ENCODE measurements around the gene LRP8. TPM values are rescaled to one million over a fixed set of nuclear protein-coding genes. Genes with fewer than 3 reads are reported as not detected.

Gene LRP8
- total and polyA plus RNA-seq, 9 of the 15 experiments (the other 6 are each of a cell fraction or from before 2014, with no cell fraction given): 7.1 to 56.1 (median 31.3) TPM

- TF ChIP-seq ARID3B (CRISPR knock-in tag; IDR thresholded peaks at IDR 0.05; ENCODE audit: borderline replicate concordance) (peak; percentile 65; the same call in 1 of the 2 replicates), NELFE (IDR thresholded peaks at IDR 0.05; ENCODE audit: insufficient read depth, insufficient read length) (no peak), ZMIZ1 (IDR thresholded peaks at IDR 0.05; ENCODE audit: low read depth in 2 of 2, low read length in 2 of 2) (no peak), CEBPZ (IDR thresholded peaks at IDR 0.05; ENCODE audit: borderline replicate concordance, low read depth, low read length) (no peak), MIER1 (IDR thresholded peaks at IDR 0.05; ENCODE audit: low read depth) (no peak), EWSR1 (IDR thresholded peaks at IDR 0.05; ENCODE audit: borderline replicate concordance, low read depth, partially characterized antibody) (no peak), PCBP1 (IDR thresholded peaks at IDR 0.05; ENCODE audit: low read depth, low read length, poor library complexity, severe bottlenecking) (no peak), SRSF9 (IDR thresholded peaks at IDR 0.05; ENCODE audit: borderline replicate concordance, low read depth, low read length) (no peak), CGGBP1 (CRISPR knock-in tag; IDR thresholded peaks at IDR 0.05) (peak; percentile 19; the same call in 1 of the 2 replicates), RCOR1 (IDR thresholded peaks at IDR 0.05; ENCODE audit: borderline replicate concordance in 1 of 2, low read depth in 2 of 2, low read length in 2 of 2) (peak; percentile 25 to 91; a peak in 3 of 4 replicates), STAT5A (IDR thresholded peaks at IDR 0.05; ENCODE audit: borderline replicate concordance, low read length) (no peak; the same call in 1 of the 2 replicates), ZNF3 (CRISPR knock-in tag; IDR thresholded peaks at IDR 0.05) (no peak), NR4A1 (CRISPR knock-in tag; IDR thresholded peaks at IDR 0.05) (peak; percentile 60; the same call in 1 of the 2 replicates), NR4A1 (tag; IDR thresholded peaks at IDR 0.05) (no peak), FIP1L1 (IDR thresholded peaks at IDR 0.05; ENCODE audit: low read depth, low read length, poor library complexity, severe bottlenecking) (peak; percentile 87), ZNF77 (CRISPR knock-in tag; IDR thresholded peaks at IDR 0.05) (no peak), HMGN3 (IDR thresholded peaks at IDR 0.05; ENCODE audit: borderline replicate concordance, extremely low read depth, insufficient read length, low read depth, low read length) (peak; percentile 97), SMAD2 (IDR thresholded peaks at IDR 0.05; ENCODE audit: low read depth, low read length) (no peak)
Measured at GRCh38 chr1:53220171-53220961, 107.5 kb downstream of the LRP8 start, which contains the start of gene CZIB (continued).

All from K562 (cell line).